ENCODE measurements around the gene JAZF1.

DNA sequence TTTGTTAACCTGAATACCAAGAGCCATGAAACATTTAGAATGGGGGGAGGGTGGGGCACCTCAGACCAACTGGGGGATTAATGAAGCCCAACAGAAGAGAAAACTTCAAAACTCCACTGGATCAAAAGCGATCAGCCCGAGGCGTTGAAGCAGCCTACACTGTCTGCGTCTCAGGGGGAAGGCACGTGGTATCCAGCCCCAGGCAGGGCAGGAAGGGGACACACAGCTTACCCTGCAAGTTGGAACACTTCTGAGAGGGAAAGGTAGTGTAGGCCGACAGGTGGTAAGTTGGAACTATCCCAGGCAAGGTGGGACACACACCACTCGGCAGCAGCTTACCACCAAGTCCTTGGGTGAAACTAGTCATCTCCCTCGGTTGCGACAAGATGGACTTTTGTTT, 337.7 kb downstream of the JAZF1 start:
- TF ChIP-seq, protein P1, sequence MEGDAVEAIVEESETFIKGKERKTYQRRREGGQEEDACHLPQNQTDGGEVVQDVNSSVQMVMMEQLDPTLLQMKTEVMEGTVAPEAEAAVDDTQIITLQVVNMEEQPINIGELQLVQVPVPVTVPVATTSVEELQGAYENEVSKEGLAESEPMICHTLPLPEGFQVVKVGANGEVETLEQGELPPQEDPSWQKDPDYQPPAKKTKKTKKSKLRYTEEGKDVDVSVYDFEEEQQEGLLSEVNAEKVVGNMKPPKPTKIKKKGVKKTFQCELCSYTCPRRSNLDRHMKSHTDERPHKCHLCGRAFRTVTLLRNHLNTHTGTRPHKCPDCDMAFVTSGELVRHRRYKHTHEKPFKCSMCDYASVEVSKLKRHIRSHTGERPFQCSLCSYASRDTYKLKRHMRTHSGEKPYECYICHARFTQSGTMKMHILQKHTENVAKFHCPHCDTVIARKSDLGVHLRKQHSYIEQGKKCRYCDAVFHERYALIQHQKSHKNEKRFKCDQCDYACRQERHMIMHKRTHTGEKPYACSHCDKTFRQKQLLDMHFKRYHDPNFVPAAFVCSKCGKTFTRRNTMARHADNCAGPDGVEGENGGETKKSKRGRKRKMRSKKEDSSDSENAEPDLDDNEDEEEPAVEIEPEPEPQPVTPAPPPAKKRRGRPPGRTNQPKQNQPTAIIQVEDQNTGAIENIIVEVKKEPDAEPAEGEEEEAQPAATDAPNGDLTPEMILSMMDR (IDR thresholded peaks at IDR 0.05) = no peak
- TF ChIP-seq POLR2A (IDR thresholded peaks at IDR 0.05) (no peak), POLR2AphosphoS5 (IDR thresholded peaks at IDR 0.05; ENCODE audit: insufficient read depth in 1 of 2, low read depth in 1 of 2) (no peak)
